ENCODE measurements around the gene PGS1.

PGS1 gene

DNA sequence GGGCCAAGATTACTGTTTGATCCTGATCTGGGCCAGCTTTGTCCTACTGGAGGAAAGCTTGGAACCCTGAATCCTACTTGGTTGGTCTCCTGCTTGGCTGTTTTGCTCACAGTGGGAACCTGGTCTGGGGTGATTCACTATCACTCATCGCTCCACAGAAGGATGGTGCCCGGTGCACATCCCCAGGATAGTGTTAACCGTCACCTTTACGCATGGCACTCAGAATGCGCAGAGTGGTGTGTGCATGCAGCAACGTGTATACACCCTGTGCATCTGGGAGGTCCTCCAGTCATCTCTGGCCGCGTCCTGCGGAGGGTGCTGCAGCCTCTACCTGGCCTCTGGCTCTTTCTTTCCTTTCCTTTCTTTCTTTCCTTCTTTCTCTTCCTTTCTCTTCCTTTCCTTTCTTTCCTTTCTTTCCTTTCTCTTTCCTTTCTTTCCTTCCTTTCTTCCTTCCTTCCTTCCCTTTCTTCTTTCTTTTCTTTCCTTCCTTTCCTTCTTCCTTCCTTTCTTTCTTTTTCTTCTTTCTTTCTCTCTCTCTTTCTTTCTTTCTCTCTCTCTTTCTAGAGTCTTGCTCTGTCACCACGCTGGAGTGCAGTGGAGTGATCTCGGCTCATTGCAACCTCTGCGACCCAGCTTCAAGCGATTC, 31.7 kb upstream of the PGS1 start:
- DNase-seq = no peak

DNA sequence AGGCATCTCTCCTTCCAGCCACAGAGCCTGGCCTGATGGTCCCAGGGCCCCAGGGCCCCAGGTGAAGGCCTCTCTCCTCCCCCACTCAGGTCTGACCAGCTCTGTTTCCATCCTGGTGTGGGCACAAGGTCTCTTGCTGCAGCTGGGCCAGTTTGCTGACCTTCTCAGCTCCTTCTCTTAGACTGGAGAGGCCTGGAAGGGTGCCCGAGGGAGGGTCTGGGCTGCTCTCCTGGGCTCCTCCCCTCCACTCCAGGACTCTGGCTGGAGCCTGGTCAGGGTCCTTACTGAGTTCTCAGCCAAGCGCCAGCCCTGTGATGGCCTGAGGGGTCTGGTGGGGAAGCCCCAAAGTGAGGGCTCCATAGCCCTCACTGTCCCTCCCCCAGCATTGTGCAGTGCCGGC, 31.0 kb upstream of the PGS1 start:
- DNase-seq = no peak

DNA sequence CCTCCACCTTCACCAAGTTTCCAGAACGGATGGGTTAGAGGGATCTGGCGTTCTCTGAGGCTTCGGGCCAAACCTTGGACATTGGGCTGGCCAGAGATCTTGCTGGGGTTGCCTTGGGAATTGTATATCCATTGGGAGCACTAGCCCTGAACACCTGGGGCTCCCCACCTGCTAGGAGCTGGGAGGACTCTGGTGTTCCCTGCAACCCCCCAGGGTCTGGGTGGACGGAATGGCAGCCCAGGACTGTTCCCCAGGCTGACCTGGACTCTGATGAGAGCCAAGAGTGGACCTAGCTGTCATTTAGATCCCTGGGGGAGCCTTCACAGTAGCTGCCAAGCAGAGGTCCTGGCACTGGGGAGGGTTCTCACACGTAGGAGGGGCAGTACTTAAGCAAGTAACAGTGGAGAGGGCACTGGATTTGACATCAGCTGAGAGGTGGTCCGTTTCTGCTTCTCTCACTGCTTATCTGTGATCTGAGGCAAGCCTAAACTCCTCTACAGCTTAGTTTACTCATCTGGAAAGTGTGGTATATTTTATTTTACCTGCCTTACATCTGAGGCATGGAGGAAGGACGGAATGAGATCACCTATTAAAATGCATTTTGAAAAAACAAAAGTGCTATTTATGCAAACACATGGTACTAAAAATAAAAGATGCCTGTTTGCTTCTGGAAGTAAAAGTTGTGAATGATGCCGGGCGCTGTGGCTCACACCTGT, 30.2 kb upstream of the PGS1 start:
- DNase-seq = no peak

DNA sequence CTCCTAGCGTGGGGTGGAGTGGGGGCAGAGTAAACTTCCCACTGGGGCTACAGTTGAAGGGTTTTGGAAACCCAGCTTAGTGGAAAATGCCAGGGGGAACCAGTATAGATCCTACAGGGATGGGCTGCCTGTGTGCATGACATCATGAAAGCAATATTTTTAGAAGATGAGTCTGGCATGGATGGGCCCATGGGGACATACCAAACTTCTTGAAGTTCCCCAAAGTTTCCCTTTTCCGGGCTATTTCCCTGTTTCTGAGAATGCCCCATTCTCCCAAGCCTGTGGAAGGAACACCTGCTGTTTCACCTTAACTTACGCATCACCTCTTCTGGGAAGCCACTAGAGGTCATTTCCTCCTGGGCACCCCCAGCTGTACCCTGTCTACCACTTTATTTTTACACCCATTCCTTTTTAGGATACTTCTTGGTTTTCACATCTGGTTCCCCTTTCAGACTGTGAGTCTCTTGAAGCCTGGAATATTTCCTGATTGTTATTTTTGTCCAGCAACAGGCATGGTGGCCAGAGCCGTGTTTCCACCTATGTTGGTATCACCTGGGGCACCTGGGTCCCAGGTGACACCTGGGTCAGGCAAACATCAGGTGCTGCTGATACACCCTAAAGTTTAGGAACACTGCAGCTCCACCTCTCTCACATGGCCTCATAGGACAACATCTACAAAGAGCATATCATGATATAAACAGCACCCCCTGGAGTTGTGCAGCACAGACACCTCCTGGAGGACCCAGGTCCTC, 28.4 kb upstream of the PGS1 start:
- no peak for DNase-seq

DNA sequence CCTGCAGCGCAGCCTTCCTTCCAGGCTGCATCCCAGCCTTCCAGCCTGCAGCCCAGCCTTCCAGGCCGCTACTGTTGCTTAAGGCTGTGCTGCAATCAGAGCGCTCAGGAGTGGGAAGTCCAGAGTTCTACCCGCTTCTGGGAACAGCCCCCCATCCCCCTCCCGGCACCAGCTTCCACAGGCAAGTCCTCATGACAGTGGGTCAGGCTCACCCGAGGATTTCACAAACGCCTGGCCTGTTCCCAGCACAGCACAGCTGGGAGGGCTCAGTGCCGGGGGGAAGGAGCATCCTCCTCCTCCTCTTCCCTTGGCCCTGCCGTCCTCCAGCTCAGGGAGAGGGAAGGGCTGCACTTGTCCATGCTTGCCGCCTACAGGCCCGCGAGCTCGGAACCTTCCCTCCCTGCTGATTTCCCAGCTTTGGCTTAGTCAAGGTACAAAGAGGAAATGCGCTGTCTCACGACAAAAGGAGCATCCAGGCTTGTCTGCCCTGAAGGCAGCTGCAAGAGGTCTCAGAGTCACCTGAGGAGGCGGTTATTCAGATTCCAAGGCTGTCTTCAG, 26.9 kb upstream of the PGS1 start:
- DNase-seq = no peak

DNA sequence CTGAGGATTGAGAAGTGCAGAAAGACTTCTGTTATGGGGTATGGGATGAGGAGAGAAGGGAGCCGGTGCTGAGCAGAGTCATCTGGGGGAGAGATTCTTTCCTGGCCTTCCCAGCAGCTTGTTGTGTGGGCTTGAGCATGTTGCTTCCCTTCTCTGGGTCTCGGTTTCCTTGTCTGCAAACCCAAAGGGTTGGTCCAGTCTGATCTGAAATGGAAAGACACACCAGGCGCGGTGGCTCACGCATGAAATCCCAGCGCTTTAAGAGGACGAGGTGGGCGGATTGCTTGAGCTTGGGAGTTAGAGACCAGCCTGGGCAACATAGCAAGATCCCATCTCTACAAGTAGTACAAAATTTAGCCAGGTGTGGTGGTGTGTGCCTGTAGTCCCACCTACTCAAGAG, 24.6 kb upstream of the PGS1 start:
- DNase-seq = no peak

DNA sequence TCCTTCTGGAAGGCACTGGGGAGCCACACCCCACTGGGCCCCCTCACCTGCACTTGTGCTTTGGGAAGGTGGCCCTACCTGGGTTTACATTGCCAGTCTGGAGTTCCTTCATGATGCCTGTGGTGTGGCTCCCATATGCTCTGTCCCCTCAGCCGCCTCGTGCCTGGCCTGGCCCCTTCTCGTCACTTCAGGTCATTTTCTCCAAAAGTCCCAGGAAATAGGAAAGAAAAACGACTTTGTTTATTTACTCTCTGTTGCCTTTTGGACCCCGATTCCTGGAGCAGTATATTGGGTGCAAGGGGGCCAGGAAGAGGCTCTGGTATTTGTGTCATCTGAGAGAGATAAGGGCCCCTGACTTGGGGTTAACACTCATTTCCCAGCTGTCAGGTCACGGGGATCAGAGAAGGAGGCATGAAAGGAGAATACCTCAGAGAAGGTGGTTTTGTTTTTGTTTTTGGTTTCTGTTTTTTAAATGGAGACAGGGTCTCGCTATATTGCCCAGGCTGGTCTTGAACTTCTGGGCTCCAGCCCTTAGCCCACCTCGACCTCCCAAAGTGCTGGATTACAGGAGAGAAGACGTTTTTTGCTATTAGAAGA, 23.3 kb upstream of the PGS1 start:
- DNase-seq = peak; percentile 56 to 57

DNA sequence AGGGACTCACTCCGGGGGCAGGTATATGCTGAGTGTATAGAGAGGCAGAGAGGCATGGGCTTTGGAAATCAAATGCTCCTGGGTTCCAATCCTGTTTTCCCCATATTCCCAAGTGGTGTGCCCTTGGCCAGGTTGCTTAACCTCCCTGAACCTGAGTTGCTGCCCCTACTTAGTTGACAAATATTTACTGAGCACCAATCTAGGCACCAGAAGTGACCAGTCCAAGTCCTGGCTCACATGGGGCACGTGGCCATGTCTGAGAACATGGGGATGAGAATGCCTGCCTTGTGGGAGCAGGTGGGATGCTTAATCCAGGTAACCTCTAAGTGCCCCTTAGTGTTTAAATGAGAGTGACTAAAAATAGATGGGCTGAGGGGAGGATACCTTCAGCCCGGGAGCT, 22.7 kb upstream of the PGS1 start:
- DNase-seq = no peak

DNA sequence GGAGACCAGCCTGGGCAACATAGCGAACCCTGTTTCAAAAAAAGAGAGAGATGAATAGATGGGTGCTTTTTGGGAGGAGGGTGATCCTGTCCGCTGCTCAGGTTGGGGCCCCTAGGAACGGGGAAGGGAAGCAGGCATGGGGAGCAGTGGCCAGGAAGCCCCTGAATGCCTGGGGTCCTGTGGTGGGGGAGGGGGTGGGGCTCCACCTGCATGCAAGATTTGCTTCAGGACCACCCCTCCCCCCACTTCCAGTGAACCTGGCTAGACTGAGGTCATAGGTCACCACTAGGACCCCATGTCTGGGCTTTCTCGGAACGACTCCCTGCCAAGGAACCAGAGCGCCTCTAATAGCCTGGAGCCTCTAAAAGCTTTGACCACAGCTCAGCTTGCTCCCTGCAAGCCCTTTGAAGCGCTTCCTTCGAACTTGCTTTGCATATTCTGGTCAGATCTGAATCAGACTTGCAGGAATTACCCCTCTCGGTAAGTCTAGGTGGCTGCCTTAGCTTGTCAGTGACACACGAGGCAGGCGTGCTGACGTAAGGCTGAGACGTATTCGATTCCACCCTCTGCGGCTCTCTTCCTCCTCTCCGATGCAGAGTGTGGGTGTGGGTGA, 22.2 kb upstream of the PGS1 start:
- DNase-seq = peak; percentile 89 to 91

DNA sequence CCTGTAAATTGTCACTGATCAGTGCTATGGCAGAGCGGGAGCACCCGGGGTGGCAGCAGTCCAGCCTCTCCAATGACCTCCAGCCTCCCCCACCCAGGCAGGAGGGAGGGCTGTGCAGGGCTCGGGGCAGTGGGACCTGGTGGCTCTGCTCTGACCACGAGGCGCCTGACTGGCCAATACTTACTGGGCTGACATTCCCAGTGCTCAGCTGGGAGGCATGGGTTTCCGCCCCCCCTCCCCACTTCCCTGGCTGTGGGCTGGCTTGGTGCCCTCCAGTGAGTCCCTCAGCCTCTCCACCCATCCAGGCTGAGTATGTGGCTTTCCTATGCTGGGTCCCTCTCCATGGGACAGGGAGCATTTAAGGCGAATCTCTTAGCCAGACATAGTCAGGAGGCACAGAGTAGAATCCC, 21.3 kb upstream of the PGS1 start:
- DNase-seq = peak; percentile 56 to 57

DNA sequence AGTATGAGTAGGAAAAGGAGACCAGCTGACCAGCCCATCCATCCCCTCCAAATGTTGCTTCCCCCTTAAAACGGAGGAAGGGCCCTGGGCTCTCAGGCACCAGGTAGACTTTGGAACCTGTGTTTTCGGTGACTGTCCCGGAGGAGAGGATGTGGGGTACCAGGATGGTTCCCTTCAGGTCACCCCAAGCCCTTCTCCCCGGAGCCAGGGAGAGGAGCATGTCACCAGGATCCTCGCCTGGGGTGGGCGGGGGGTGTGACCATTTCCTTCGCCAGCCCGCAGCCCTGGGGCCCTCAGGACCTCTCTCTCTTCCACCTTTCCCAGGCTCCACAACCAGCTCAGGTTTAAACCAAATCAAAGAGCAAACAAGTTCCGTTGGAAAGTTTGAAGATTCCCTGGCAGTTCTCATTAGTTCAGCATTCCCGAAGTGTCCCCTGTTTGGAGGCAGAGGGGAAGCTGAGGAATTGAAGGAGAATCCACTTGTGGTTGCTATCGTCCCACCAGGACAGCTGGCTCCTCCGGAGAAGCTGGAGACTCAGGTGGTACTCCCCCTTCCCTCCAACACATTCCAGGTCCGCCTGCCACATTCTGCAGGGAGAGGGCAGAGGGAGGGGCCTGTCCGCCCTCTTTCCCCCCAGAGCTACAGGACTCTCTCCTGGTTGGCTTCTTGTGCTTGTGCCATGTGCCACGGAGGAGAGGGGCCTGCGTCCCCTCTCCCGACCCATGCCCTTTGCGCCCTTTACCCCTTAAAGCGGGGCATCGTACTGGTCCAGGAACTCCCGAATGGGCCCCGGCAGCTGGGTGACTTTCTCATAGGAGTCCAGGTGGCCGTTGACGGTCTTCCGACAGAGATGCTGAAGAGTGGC, 20.5 kb upstream of the PGS1 start:
- peak; percentile 51 to 55 for DNase-seq

DNA sequence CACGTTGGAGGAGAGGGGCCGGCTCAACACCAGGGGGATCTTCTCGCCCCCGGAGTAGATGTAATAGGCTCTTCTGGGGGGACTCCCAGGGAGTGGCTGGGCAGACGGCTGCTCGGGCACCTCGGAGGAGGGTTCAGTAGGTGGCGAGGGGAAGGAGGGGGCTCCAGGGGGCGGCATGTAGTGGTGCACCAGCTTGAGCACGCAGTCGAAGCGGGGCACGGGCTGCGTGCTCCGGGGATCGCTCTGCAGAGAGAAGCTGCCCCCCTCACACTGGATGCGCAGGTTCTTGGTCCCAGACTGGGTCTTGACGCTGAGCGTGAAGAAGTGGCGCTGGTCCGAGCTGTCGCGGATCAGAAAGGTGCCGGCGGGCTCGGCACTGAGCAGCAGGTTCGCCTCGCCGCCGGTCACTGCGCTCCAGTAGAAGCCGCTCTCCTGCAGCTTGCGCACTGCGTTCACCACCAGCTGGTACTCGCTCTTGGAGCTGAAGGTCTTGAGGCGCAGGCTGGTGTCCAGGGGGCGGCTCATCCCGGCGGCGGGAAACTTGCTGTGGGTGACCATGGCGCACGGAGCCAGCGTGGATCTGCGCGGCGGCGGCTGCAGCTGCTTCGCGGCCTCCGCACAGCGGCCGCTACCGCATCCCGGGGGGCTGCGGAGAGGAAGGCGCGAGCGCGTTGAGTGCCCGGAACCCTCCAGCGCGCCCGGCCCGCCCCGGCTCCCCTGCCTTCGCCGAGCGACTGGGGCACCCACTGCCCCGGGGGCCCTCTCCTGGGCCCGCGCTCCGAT, 19.7 kb upstream of the PGS1 start:
- peak; percentile 57 to 69 for DNase-seq

DNA sequence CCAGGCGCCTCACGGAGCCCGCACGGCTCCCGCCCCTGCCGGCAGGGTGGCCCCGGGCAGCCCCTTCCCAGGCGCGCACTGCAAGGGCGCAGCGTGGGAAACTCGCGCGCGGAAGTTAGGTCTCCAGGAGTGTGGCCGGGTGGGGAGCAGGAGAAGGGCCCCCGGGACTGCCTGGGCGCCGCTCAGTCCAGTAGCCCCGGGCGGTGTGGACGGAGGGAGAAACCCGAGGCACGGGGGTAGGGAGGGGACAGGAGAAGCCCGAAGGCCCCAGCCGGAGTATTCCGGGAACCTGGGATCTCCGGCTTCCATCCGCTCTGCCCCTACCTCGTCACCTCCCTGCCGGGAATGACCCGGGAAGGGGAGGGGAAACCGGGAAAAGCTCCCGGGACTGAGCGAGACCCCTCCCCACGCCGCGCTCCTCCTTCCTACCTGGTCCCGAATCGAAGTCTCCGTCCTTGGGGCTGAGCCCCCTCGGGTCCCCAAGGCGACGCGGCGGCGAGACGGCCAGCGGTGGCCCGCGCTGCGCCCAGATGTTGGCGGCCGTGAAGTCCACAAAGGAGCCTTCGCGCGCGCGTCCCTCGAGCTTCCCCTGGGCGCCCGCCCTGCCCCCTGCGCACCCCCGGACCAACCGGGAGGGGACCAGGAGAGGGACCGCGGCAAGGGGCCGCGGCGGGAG, 19.0 kb upstream of the PGS1 start:
- DNase-seq = no peak

DNA sequence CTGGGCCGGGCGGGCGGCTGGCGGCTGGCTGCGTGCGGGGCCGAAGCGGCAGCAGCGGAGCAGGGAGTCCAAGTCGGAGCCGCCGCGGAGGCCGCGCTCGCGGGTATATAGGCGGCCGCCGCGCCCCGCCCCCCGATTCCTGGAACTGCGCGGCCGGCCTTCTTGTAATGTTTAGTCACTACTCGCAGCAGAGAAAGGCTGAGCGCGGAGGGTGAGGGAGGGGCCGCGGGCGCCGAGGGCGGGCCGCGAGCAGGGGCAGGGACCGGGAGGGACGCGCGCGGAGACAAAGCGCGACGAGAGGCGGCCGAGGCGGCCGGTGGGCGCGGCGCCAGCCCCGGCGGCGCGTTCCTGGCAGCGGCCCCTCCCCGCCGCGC, 18.5 kb upstream of the PGS1 start, which contains the start of gene SOCS3:
Gene SOCS3, minus strand, starts transcription at position 81 of the 374 bp plus-strand sequence. CDS start 982 bp downstream, outside the sequence.
- DNase-seq = peak; percentile 99

DNA sequence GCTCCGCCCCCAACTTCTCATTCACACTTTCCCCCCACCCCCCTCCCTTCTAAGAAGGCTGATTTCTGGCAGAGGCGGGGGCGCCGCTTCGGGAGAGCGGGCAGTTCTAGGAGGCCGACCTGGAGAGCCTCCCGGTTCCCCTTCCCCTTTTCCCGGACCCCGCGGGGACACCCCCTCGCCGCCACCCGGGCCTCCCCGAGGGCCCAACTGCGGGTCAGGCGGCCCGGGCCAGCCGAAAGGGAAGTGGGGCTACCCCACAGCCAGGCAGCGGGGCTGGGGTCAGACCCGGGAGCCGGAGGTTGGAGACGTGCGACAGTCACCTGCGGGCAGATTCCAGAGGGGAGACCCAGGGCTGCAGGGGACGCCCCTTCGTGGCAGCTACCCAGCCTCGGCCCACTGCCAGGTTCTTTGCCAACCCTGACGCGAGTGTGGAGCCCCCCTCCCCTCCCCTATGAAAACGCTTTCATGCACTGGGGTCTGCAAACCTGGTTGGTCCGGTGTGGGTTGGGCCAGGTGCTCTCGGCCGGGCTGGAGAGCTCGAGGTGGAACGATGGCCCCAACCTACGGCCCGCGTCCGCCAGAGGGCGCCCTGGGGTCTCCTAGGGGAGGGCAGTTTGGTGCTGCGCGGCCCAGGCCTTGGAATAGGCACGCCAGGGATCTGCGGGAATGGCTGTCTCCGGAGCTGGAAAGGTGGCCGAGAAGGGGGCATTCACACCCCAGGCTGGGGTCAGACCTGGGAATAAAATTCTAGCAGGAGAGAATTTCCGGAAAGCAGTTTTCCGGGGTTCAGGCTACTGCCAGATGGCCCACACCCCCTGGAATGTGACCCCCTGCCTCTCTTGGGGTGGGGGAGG, 17.9 kb upstream of the PGS1 start:
- DNase-seq = peak; percentile 97 to 98

DNA sequence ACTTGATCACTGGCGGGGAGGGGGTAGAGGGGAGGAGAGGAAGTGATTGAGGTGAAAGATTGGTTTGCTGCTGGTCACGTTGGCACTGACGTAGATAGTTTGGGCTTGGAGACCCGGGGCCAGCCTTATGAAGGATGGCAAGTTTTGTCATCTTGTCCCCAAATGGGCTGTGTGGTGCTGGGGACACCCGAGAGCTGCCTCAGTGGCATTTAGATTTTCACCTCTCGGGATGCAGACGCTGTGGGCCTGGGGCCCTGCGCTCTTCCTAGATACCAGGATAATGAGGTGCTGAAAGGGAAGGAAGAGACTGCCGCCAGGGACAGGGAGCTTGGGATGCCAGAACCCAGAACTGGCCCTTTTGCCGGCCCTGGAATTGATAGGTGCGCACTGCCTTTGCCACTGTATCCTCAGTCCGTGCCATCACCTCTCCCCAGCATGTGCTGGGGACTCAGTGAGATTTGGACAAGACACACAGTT, 17.2 kb upstream of the PGS1 start:
- no peak for DNase-seq

DNA sequence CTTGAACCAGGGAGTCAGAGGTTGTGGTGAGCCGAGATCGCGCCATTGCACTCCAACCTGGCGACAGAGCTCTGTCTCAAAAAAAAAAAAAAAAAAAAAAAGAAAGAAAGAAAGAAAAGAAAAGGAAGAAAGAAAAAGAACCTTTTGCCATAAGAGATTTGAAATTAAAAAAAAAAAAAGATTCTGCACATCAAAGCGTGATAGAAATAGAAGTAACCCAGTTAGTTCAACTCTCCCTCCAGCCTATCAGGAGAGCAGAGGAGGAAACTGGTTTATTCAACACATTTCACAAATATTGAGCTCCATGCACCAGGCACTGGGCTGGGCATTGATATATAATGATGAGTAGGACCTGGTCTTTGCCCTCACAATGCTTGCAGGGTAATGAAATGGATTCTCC, 16.2 kb upstream of the PGS1 start:
- DNase-seq = no peak

DNA sequence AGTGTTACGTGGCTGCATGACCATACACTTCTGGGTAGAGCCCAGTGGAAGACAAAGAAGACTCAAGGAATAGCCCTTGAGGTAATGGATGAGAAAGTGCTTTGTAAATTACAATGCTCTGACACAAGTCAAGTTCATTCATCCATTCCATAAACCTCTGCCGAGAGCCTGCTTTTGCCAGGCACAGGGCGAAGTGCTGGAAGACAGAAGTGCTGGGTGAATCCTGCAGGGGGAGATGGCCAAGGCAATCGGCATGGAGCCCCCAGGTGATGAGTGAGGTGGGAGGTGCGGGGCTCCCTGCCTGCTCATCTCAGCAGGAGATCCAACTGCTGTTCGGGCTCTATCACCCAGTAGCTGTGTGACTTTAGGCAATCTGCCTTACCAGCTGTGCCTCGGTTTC, 15.8 kb upstream of the PGS1 start:
- DNase-seq = no peak

Data from activated T-cell treated with anti-CD3 and anti-CD28 coated beads, Interleukin-2, amount 50 U/mL, for 48 hours (primary cell).